H1 (cell line): ENCODE data around the gene SLC2A4. TPM values are rescaled to one million over a fixed set of nuclear protein-coding genes. Genes with fewer than 3 reads are reported as not detected.

Experiments used
- ASH2L ChIP-seq: fragments of 200-600, 300-600 bp; sonication (generic); IDR thresholded peaks from one replicate; pipeline ENCODE4 v1.7.1; 2017; ENCODE audit warnings: low read length
- ATF2 ChIP-seq: IDR thresholded peaks from 2 replicates; pipeline ENCODE4 v1.6.1; 2012; ENCODE audit warnings: low read length, inconsistent platforms
- BACH1 ChIP-seq: IDR thresholded peaks from 2 replicates; pipeline ENCODE4 v1.6.1; 2012; ENCODE audit warnings: low read length, improper control_type of control experiment
- BRCA1 ChIP-seq: IDR thresholded peaks from 2 replicates; pipeline ENCODE4 v1.6.1; 2012; ENCODE audit warnings: low read depth, low read length, improper control_type of control experiment
- CHD1 ChIP-seq: IDR thresholded peaks from 2 replicates; pipeline ENCODE4 v1.6.1; 2012; ENCODE audit warnings: low read depth, low read length, improper control_type of control experiment
- CTCF ChIP-seq, 3 experiments: IDR thresholded peaks; 1 replicate in 2 of 3; 2 replicates in 1 of 3; pipeline versions ENCODE4 v1.5.1 to v1.6.1; 2011; ENCODE audit warnings: low read length in 3 of 3, mild to moderate bottlenecking in 3 of 3, inconsistent platforms in 2 of 3, low read depth in 1 of 3, moderate library complexity in 1 of 3; ENCODE audit not compliant: insufficient read depth in 1 of 3; ENCODE audit errors: control extremely low read depth in 1 of 3
- EP300 ChIP-seq, 2 experiments: IDR thresholded peaks; 1 replicate in 1 of 2; 2 replicates in 1 of 2; pipeline ENCODE4 v1.6.1; 2011 to 2012; ENCODE audit warnings: low read depth in 2 of 2, low read length in 2 of 2, mild to moderate bottlenecking in 2 of 2, borderline replicate concordance in 1 of 2, inconsistent platforms in 1 of 2, moderate library complexity in 1 of 2
- EZH2 ChIP-seq: fragments of 200-600 bp; sonication (generic); IDR thresholded peaks from 2 replicates; pipeline ENCODE4 v1.7.1; 2012; ENCODE audit warnings: low read depth, mild to moderate bottlenecking, moderate library complexity, low read length, inconsistent platforms; ENCODE audit not compliant: severe bottlenecking
- POLR2A ChIP-seq, 2 experiments: IDR thresholded peaks; 1 replicate in 1 of 2; 2 replicates in 1 of 2; pipeline ENCODE4 v1.6.1; 2011; ENCODE audit warnings: low read depth in 2 of 2, low read length in 2 of 2, mild to moderate bottlenecking in 2 of 2; ENCODE audit errors: control extremely low read depth in 1 of 2
- POLR2AphosphoS5 ChIP-seq: IDR thresholded peaks from 2 replicates; pipeline ENCODE4 v1.6.1; 2011; ENCODE audit warnings: low read depth, low read length
- RBBP5 ChIP-seq: IDR thresholded peaks from 2 replicates; pipeline ENCODE4 v1.7.1; 2012; ENCODE audit warnings: low read depth, mild to moderate bottlenecking, inconsistent platforms, low read length, moderate library complexity, borderline replicate concordance
- RFX5 ChIP-seq: IDR thresholded peaks from 2 replicates; pipeline ENCODE4 v1.6.1; 2011; ENCODE audit warnings: low read depth, low read length, improper control_type of control experiment, borderline replicate concordance
- RNF2 ChIP-seq: fragments of 200-900, 300-1000 bp; sonication (generic); IDR thresholded peaks from 2 replicates; pipeline ENCODE4 v1.7.1; 2016; ENCODE audit warnings: borderline replicate concordance, low read depth, mild to moderate bottlenecking, antibody characterized with exemption, low read length; ENCODE audit not compliant: poor library complexity, severe bottlenecking; ENCODE audit errors: missing control alignments
- SIRT6 ChIP-seq: IDR thresholded peaks from one replicate; pipeline ENCODE4 v1.7.1; 2012; ENCODE audit warnings: low read length, inconsistent platforms
- SIX5 ChIP-seq: IDR thresholded peaks from 2 replicates; pipeline ENCODE4 v1.6.1; 2011; ENCODE audit warnings: mild to moderate bottlenecking, low read depth, low read length
- SUZ12 ChIP-seq: fragments of 200-600 bp; sonication (generic); IDR thresholded peaks from 2 replicates; pipeline ENCODE4 v1.6.1; 2012; ENCODE audit warnings: mild to moderate bottlenecking, inconsistent platforms, low read length, moderate library complexity, mixed read lengths
- TAF1 ChIP-seq: IDR thresholded peaks from 2 replicates; pipeline ENCODE4 v1.6.1; 2011; ENCODE audit warnings: mild to moderate bottlenecking, low read depth, low read length
- TAF7 ChIP-seq: optimal IDR thresholded peaks from 2 replicates; pipeline ENCODE3; 2011; ENCODE audit warnings: low read depth, mild to moderate bottlenecking, inconsistent platforms, low read length, moderate library complexity, borderline replicate concordance
- TBP ChIP-seq: IDR thresholded peaks from 2 replicates; pipeline ENCODE4 v1.6.1; 2011; ENCODE audit warnings: low read depth, low read length, improper control_type of control experiment
- YY1 ChIP-seq: IDR thresholded peaks from 2 replicates; pipeline ENCODE4 v1.6.1; 2011; ENCODE audit warnings: low read depth, mild to moderate bottlenecking, low read length
- polyA plus RNA-seq, 7 experiments: library from polyadenylated mRNA; depleted of rRNA in 3 of 7; stranded (reverse) in 5 of 7; unstranded in 2 of 7; fragments of >200 nt in 5 of 7; fragments of 200-250 nt in 2 of 7; gene quantifications; 1 replicate in 5 of 7; 2 replicates in 1 of 7; 4 replicates in 1 of 7; pipeline versions ENCODE4 v1.2.1 to v1.2.3, GENCODE V29; 2011 to 2013; ENCODE audit warnings: missing spikeins in 2 of 7, mixed read lengths in 2 of 7
- total RNA-seq: library from RNA; stranded (reverse); fragmentation: NEBNext Ultra II Directional; extraction: Animal tissue kit (Norgen Biotek cat#: 25700); gene quantifications from 2 replicates; pipeline ENCODE4 v1.2.1, GENCODE V29; 2021

SLC2A4 gene
- total and polyA plus RNA-seq, 2 of the 8 experiments (the other 6 are each of a cell fraction or from before 2014, with no cell fraction given): 5.7 to 6.9 TPM

GRCh38 chr17:7314719-7315569, 33.4 kb downstream of the SLC2A4 start, which contains the start of gene GPS2 (continued):
- no peak for TF ChIP-seq SUZ12
- TF ChIP-seq CTCF (IDR thresholded peaks at IDR 0.05; ENCODE audit: control extremely low read depth in 1 of 3, insufficient read depth in 1 of 3, low read depth in 1 of 3, low read length in 3 of 3): no peak
- no peak for TF ChIP-seq CHD1
- peak; percentile 77; the same call in 1 of the 2 replicates for TF ChIP-seq TBP
- TF ChIP-seq EP300 (IDR thresholded peaks at IDR 0.05; ENCODE audit: borderline replicate concordance in 1 of 2, low read depth in 2 of 2, low read length in 2 of 2): peak in 1 of 2 experiments; percentile 84; a peak in 1 of 3 replicates
- no peak for TF ChIP-seq RFX5
- peak; percentile 70; the same call in 1 of the 2 replicates for TF ChIP-seq RBBP5
- TF ChIP-seq ASH2L: peak; percentile 80
- peak; percentile 89 for TF ChIP-seq TAF1
- no peak for TF ChIP-seq SIX5
- no peak; the same call in 1 of the 2 replicates for TF ChIP-seq YY1
- TF ChIP-seq POLR2AphosphoS5: peak; percentile 90
- TF ChIP-seq ATF2: no peak
- peak; percentile 63 for TF ChIP-seq TAF7
- peak in 1 of 2 experiments; percentile 87; a peak in 2 of 3 replicates for TF ChIP-seq POLR2A (IDR thresholded peaks at IDR 0.05; ENCODE audit: control extremely low read depth in 1 of 2, low read depth in 2 of 2, low read length in 2 of 2)
- no peak for TF ChIP-seq RNF2
- no peak for TF ChIP-seq BACH1
- no peak for TF ChIP-seq EZH2
- no peak for TF ChIP-seq SIRT6
- TF ChIP-seq BRCA1: no peak
